Central memory CD4-positive, alpha-beta T cell (primary cell): ENCODE results near the gene DIO2.

Experiments
- DNase-seq: peaks from one replicate; pipeline ENCODE4 v3.0.0; 2022

DIO2 gene

GRCh38 chr14:80167793-80168448, 43.4 kb downstream of the DIO2 start:
- no peak for DNase-seq

DNA sequence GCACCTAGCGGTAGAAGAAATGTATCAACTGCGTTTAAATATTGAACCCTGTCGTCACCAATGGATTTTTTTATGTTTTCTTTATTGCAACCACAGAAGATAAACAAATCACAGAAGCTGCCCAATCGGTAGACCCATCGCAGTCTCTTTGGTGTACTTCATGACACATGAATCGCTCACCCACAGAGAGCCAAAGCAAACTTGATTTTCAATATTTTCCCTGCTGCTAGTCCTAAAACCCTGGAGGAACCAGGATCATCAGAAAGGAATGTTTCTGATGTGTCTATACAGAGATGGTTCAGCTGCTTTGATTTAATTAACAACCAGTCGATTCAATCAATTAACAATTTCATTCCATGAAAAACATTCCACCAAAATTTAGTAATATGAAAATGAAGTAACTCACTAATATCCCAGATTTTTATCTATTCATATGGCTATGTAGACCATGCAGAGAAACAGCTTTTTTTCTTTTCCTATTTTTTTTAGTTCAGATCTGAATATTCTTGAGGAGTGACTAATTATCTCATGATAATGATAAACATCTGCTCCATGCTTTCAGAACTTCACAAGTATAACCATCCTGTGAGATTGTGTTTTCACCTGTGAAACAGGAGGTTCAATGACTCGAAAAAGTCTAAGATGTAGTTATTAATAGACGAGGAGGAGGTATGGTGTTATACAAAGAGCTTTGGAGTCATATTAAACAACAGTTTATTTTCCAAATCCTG, 46.1 kb downstream of the DIO2 start:
- no peak for DNase-seq

DNA sequence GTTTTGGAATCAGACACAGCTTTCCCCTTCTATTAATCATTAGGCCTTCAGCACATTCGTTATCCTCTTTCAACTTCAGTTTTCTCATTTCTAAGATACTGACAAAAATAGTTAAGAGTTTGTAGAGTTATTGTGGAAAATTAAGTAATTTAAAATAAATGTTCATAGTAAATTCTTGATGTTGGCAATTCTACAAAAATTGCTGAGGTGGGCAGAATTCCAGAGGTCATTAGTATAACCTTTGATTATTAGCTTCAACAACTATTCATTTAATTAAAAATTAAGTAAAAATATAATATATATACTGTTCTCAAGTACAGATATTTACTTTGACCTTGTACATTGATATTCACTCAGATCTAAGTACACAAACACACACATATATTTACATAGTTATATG, 58.5 kb downstream of the DIO2 start:
- DNase-seq = no peak

GRCh38 chr14:80152166-80152565, 59.1 kb downstream of the DIO2 start:
- DNase-seq = no peak

GRCh38 chr14:80150301-80150700, 61.0 kb downstream of the DIO2 start:
- DNase-seq = no peak
